ENCODE measurements around the gene ADAM10. TPM values are rescaled to one million over a fixed set of nuclear protein-coding genes. Genes with fewer than 3 reads are reported as not detected.

The ADAM10 gene
- total and polyA plus RNA-seq, 2 donors (not counting 1 experiment from before 2014, with no cell fraction given): 18.8 to 138 TPM

GRCh38 chr15:58594898-58595297 lies 154.6 kb downstream of the ADAM10 start:
- Histone ChIP-seq H3K27ac (ENCODE audit: low read length in 2 of 2) (no peak overlapping the region), H4K20me1 (ENCODE audit: control insufficient read depth, insufficient read depth, low read length, poor library complexity, severe bottlenecking) (no peaks in the 10 kb centered on the region), H3K36me3 (replicated peaks in 1 of 2; ENCODE audit: control extremely low read depth in 1 of 2, control insufficient read depth in 1 of 2, extremely low read depth in 1 of 2, insufficient read depth in 2 of 2, low read length in 1 of 2) (peaks cover 4 to 24% of the 10 kb centered on the region in 2 experiments), H2AFZ (ENCODE audit: insufficient read depth, low read depth, low read length, poor library complexity, severe bottlenecking) (no peak overlapping the region), H3K4me3 (ENCODE audit: control extremely low read depth in 1 of 5, extremely low read depth in 1 of 5, insufficient read depth in 1 of 5, low read depth in 2 of 5, low read length in 4 of 5) (no peak overlapping the region), H3K4me2 (replicated peaks; ENCODE audit: low read depth, low read length, poor library complexity, severe bottlenecking) (no peak overlapping the region), H3K27me3 (replicated peaks in 1 of 4; ENCODE audit: control extremely low read depth in 1 of 4, control insufficient read depth in 3 of 4, insufficient read depth in 4 of 4, low read length in 3 of 4) (no peaks in the 10 kb centered on the region), H3K9ac (ENCODE audit: low read length) (no peak overlapping the region), H3K4me1 (ENCODE audit: control insufficient read depth in 2 of 2, insufficient read depth in 2 of 2, low read length in 2 of 2) (no peaks in the 10 kb centered on the region), H3K9me3 (ENCODE audit: control extremely low read depth in 1 of 3, control insufficient read depth in 2 of 3, insufficient read depth in 1 of 3, low read length in 2 of 3) (no peaks in the 10 kb centered on the region), H3K79me2 (ENCODE audit: control insufficient read depth, insufficient read depth, low read length) (no peaks in the 10 kb centered on the region)
- TF ChIP-seq EZH2 (IDR thresholded peaks at IDR 0.05; ENCODE audit: borderline replicate concordance, insufficient read depth, low read depth, low read length, poor library complexity, severe bottlenecking) (no peak), CTCF (IDR thresholded peaks at IDR 0.05) (no peak)
- H3K4me1 Mint-ChIP-seq: no peaks in the 10 kb centered on the region
- H3K9me3 Mint-ChIP-seq (ENCODE audit: insufficient read depth): no peaks in the 10 kb centered on the region
- no CpG with 5 or more reads among the region's 1 CpG for WGBS (ENCODE audit: insufficient coverage)
- no peaks in the 10 kb centered on the region for H3K27me3 Mint-ChIP-seq
- intact Hi-C loops (cut with micrococcal nuclease): no loop called here
- ChIA-PET POLR2A (no interaction called here), CTCF (no interaction called here)
- no peak overlapping the region for H3K4me3 Mint-ChIP-seq
- no peak overlapping the region for H3K27ac Mint-ChIP-seq
- DNase-seq: no peak
- no peak for ATAC-seq (ENCODE audit: low read depth)

GRCh38 chr15:58593870-58594269 lies 155.6 kb downstream of the ADAM10 start:
- ATAC-seq (ENCODE audit: low read depth) (no peak), DNase-seq (no peak)
- no peaks in the 10 kb centered on the region for H3K27me3 Mint-ChIP-seq
- CTCF ChIA-PET: no interaction called here
- Histone ChIP-seq H3K9ac (ENCODE audit: low read length) (no peak overlapping the region), H4K20me1 (ENCODE audit: control insufficient read depth, insufficient read depth, low read length, poor library complexity, severe bottlenecking) (no peaks in the 10 kb centered on the region), H2AFZ (ENCODE audit: insufficient read depth, low read depth, low read length, poor library complexity, severe bottlenecking) (no peak overlapping the region), H3K79me2 (ENCODE audit: control insufficient read depth, insufficient read depth, low read length) (no peaks in the 10 kb centered on the region), H3K4me2 (replicated peaks; ENCODE audit: low read depth, low read length, poor library complexity, severe bottlenecking) (no peak overlapping the region), H3K4me1 (ENCODE audit: control insufficient read depth in 2 of 2, insufficient read depth in 2 of 2, low read length in 2 of 2) (no peaks in the 10 kb centered on the region), H3K36me3 (replicated peaks in 1 of 2; ENCODE audit: control extremely low read depth in 1 of 2, control insufficient read depth in 1 of 2, extremely low read depth in 1 of 2, insufficient read depth in 2 of 2, low read length in 1 of 2) (peaks cover 4 to 20% of the 10 kb centered on the region in 2 experiments), H3K9me3 (ENCODE audit: control extremely low read depth in 1 of 3, control insufficient read depth in 2 of 3, insufficient read depth in 1 of 3, low read length in 2 of 3) (no peaks in the 10 kb centered on the region), H3K4me3 (ENCODE audit: control extremely low read depth in 1 of 5, extremely low read depth in 1 of 5, insufficient read depth in 1 of 5, low read depth in 2 of 5, low read length in 4 of 5) (no peak overlapping the region), H3K27ac (ENCODE audit: low read length in 2 of 2) (no peak overlapping the region), H3K27me3 (replicated peaks in 1 of 4; ENCODE audit: control extremely low read depth in 1 of 4, control insufficient read depth in 3 of 4, insufficient read depth in 4 of 4, low read length in 3 of 4) (no peaks in the 10 kb centered on the region)
- no peak for TF ChIP-seq CTCF (IDR thresholded peaks at IDR 0.05)
- no peaks in the 10 kb centered on the region for H3K9me3 Mint-ChIP-seq (ENCODE audit: insufficient read depth)
- no peaks in the 10 kb centered on the region for H3K4me1 Mint-ChIP-seq
- no CpG with 5 or more reads among the region's 1 CpG for WGBS (ENCODE audit: insufficient coverage)
- no peak overlapping the region for H3K27ac Mint-ChIP-seq
- intact Hi-C loops (cut with micrococcal nuclease): no loop called here
- POLR2A ChIA-PET: no interaction called here
- no peak overlapping the region for H3K4me3 Mint-ChIP-seq
